Stimulated activated CD8-positive, alpha-beta memory T cell treated with anti-CD3 and anti-CD28 coated beads, Interleukin-15, amount 100 ng/mL, for 48 hours (primary cell): Measurements from ENCODE around the gene SERPINA12.
"Not testable (repeated sequence)": the region's sequence is repeated elsewhere in the genome, so short reads cannot be mapped to it uniquely, and the experiment has no call there.

ENCODE experiments used
- DNase-seq, 2 donors: peaks; one replicate each; pipeline ENCODE4 v3.0.0-alpha.2; 2020; ENCODE audit warnings: low read depth in 2 of 2

SERPINA12 gene

GRCh38 chr14:94489336-94489735, 19.9 kb downstream of the SERPINA12 start:
- no peak for DNase-seq

GRCh38 chr14:94486883-94487282, 22.4 kb downstream of the SERPINA12 start:
- DNase-seq, result no peak

- peak; percentile 2 to 8 for DNase-seq
These were observed 23.1 kb downstream of the SERPINA12 start for GRCh38 chr14:94485944-94486841.

- DNase-seq, result no peak
These were observed 24.8 kb downstream of the SERPINA12 start for GRCh38 chr14:94484481-94484880.

- DNase-seq, result no peak
These were observed 25.5 kb downstream of the SERPINA12 start for GRCh38 chr14:94483729-94484275.

GRCh38 chr14:94483071-94483451, 26.2 kb downstream of the SERPINA12 start:
- no peak for DNase-seq

- not testable (repeated sequence) for DNase-seq
These were observed 26.9 kb downstream of the SERPINA12 start for GRCh38 chr14:94482132-94483070.

GRCh38 chr14:94481468-94482131, 27.7 kb downstream of the SERPINA12 start:
- DNase-seq, result no peak

- no peak for DNase-seq
These were observed 28.5 kb downstream of the SERPINA12 start for GRCh38 chr14:94480809-94481208.

- no peak for DNase-seq
These were observed 30.8 kb downstream of the SERPINA12 start for GRCh38 chr14:94478420-94478819.

- no peak for DNase-seq
These were observed 33.2 kb downstream of the SERPINA12 start, which contains the start of gene SERPINA9 for GRCh38 chr14:94476023-94476422. TSS of gene SERPINA9 (minus strand) at chr14:94476197. CDS start at chr14:94469840, 6,357 bp downstream.

- DNase-seq, result no peak
These were observed 34.7 kb downstream of the SERPINA12 start for GRCh38 chr14:94474581-94475031.

GRCh38 chr14:94473666-94474410, 35.4 kb downstream of the SERPINA12 start:
- no peak for DNase-seq

- DNase-seq, result no peak
These were observed 36.4 kb downstream of the SERPINA12 start for GRCh38 chr14:94472842-94473241.

GRCh38 chr14:94471045-94471444, 38.2 kb downstream of the SERPINA12 start:
- DNase-seq, result no peak

GRCh38 chr14:94470311-94470710, 39.0 kb downstream of the SERPINA12 start:
- no peak for DNase-seq

GRCh38 chr14:94469261-94469660, 40.0 kb downstream of the SERPINA12 start:
- DNase-seq, result no peak

GRCh38 chr14:94467728-94468520, 41.3 kb downstream of the SERPINA12 start:
- DNase-seq, result no peak

- no peak for DNase-seq
These were observed 42.4 kb downstream of the SERPINA12 start for GRCh38 chr14:94466706-94467370.
